ENCODE results near the gene RAMP3.

GRCh38 chr7:45157286-45157652 lies 322 bp upstream of the RAMP3 start:
- TF ChIP-seq CTCF (conservative IDR thresholded peaks at IDR 0.05) (no peak), EZH2 (IDR thresholded peaks at IDR 0.05; ENCODE audit: low read depth) (no peak)
